ENCODE results near the gene LOC101059915. TPM values are rescaled to one million over a fixed set of nuclear protein-coding genes. Genes with fewer than 3 reads are reported as not detected.

LOC101059915 gene

Other genes with a start within 250 kb of the LOC101059915 start
- 100 to 1,000 TPM; 231 to 528 TPM for gene OGT, start 134.4 kb upstream of the LOC101059915 start, total RNA-seq
- 10 to 100 TPM in 1 of 2 donors, 1 to 10 TPM in 1; 4.9 to 10.7 TPM for gene GCNA, start 89.1 kb upstream of the LOC101059915 start, total RNA-seq
- gene CXCR3, start 49.0 kb upstream of the LOC101059915 start, total RNA-seq: 1 to 10 TPM; 4.5 to 9.9 TPM
- not detected for gene CXorf49, start 50.7 kb downstream of the LOC101059915 start, total RNA-seq
- gene CXorf49B, start 95.8 kb downstream of the LOC101059915 start, total RNA-seq: not detected
- under 1 TPM; 0.15 to 0.71 TPM for gene NHSL2, start 243.3 kb downstream of the LOC101059915 start, total RNA-seq

Measured in activated T-helper 17 cell treated with anti-CD3 and anti-CD28 coated beads, Interleukin-2, amount 50 U/mL, for 72 hours (primary cell).